Skeletal muscle cell (primary cell): ENCODE measurements around the gene TXLNB.

Experiments used
- DNase-seq: peaks from one replicate; pipeline ENCODE4 v3.0.0-alpha.2; 2010; ENCODE audit warnings: low read depth
- H3K4me3 ChIP-seq: 2 replicates; pipeline ENCODE4 v1.5.1; 2011; ENCODE audit warnings: low read depth, mild to moderate bottlenecking, control low read depth, low read length, moderate library complexity

Gene TXLNB

GRCh38 chr6:139194740-139195139 lies 97.1 kb downstream of the TXLNB start:
- H3K4me3 ChIP-seq, result no peak overlapping the region

More at GRCh38 chr6:139194740-139195139, 97.1 kb downstream of the TXLNB start:
- no peak for DNase-seq
